ENCODE measurements around the gene KANSL2. TPM values are rescaled to one million over a fixed set of nuclear protein-coding genes. Genes with fewer than 3 reads are reported as not detected.

Gene KANSL2

GRCh38 chr12:48613321-48613720 is 68.7 kb downstream of the KANSL2 start:
- Histone ChIP-seq H3K27me3 (ENCODE audit: insufficient read depth, poor library complexity, severe bottlenecking) (no peaks in the 10 kb centered on the region), H3K4me3 (replicated peaks; ENCODE audit: insufficient read depth, low read length) (no peak overlapping the region), H3K27ac (replicated peaks) (no peak overlapping the region)
- no peak for TF ChIP-seq POLR2AphosphoS5 (IDR thresholded peaks at IDR 0.05; ENCODE audit: low read depth)
- DNase-seq (ENCODE audit: low read depth in 1 of 2, low spot score in 1 of 2): no peak

Small RNAs within 50 kb of the gene (microRNA-seq; reads per million reads assigned to microRNA genes)
- gene MIR1291: not detected
